Right lobe of liver (tissue), 6 donors: ENCODE measurements around the gene ENO3. TPM values are rescaled to one million over a fixed set of nuclear protein-coding genes. Genes with fewer than 3 reads are reported as not detected.

Experiments
- ATAC-seq, 4 donors: fragments of 200-7000 bp; cut with Tn5 transposase; one replicate each; pipeline ENCODE4 v1.9.1; 2020; ENCODE audit warnings: mild to moderate bottlenecking in 4 of 4, moderate library complexity in 4 of 4
- DNase-seq, 3 donors: peaks; one replicate each; pipeline ENCODE4 v3.0.0-alpha.2; 2020
- H3K27ac ChIP-seq, 3 donors: fragments of 200-600 bp; one replicate each; pipeline ENCODE4 v1.8.0; 2022
- H3K27me3 ChIP-seq, 2 donors: fragments of 200-600 bp; one replicate each; pipeline ENCODE4 v1.8.0; 2022
- H3K36me3 ChIP-seq, 4 donors: fragments of 200-600 bp; sonication (generic) in 1 of 4; one replicate each; pipeline versions ENCODE4 v1.5.1 to v1.8.0; 2017 to 2022; ENCODE audit warnings: control low read depth in 1 of 4
- H3K4me1 ChIP-seq, 4 donors: fragments of 200-600 bp; sonication (generic) in 1 of 4; one replicate each; pipeline versions ENCODE4 v1.5.1 to v1.8.0; 2017 to 2022; ENCODE audit warnings: control low read depth in 1 of 4
- H3K4me3 ChIP-seq, 3 donors: fragments of 200-600 bp; one replicate each; pipeline ENCODE4 v1.8.0; 2022
- H3K9me3 ChIP-seq, 4 donors: fragments of 200-600 bp; sonication (generic) in 1 of 4; one replicate each; pipeline versions ENCODE4 v1.5.1 to v1.8.0; 2017 to 2022; ENCODE audit warnings: control low read depth in 1 of 4
- CTCF ChIP-seq, 4 donors: fragments of 200-600 bp in 3 of 4; fragments of 450-650 bp in 1 of 4; IDR thresholded peaks; one replicate each; pipeline versions ENCODE4 v1.5.1 to v1.8.0; 2016 to 2022; ENCODE audit warnings: antibody characterized with exemption in 4 of 4, mild to moderate bottlenecking in 2 of 4
- POLR2A ChIP-seq: fragments of 450-650 bp; IDR thresholded peaks from one replicate; pipeline ENCODE4 v1.6.1; 2017; ENCODE audit warnings: antibody characterized with exemption, mild to moderate bottlenecking
- WGBS: methylation state at CpG from one replicate; pipeline ENCODE4 v1.1.6; 2018; ENCODE audit warnings: low coverage, low lambda C conversion rate; ENCODE audit not compliant: insufficient coverage; ENCODE audit errors: missing lambda C conversion rate; 5-methylcytosine and 5-hydroxymethylcytosine counted together
- intact Hi-C, 2 donors: fragments of 100-400 bp; cut with DNase I; formaldehyde crosslinking; loops; one replicate each; pipeline versions ENCODE4 v1.11.2 to v1.14.1; 2022
- total RNA-seq, 6 experiments: library from RNA; depleted of rRNA in 2 of 6; stranded (reverse); fragments of >200 nt in 2 of 6; fragmentation: NEBNext Ultra II Directional in 3 of 6; extraction: Animal tissue kit (Norgen Biotek cat#: 25700) in 3 of 6; gene quantifications; one replicate each; pipeline versions ENCODE4 v1.1.0 to v1.2.4, GENCODE V29; 2016 to 2023
- donor health status: DM: no; HTN: yes; CAD: no.
- donor health status: DM: no; HTN: no; CAD: no.
- donor health status: DM: no; HTN: no; CAD: no.
- donor health status: DM: no; HTN: yes; CAD: no.
- donor health status: DM: no; HTN: yes; CAD: no.

Gene ENO3
- total RNA-seq, 6 experiments from 2014 or later = 54.7 to 69.8 (median 58.7) TPM

DNA sequence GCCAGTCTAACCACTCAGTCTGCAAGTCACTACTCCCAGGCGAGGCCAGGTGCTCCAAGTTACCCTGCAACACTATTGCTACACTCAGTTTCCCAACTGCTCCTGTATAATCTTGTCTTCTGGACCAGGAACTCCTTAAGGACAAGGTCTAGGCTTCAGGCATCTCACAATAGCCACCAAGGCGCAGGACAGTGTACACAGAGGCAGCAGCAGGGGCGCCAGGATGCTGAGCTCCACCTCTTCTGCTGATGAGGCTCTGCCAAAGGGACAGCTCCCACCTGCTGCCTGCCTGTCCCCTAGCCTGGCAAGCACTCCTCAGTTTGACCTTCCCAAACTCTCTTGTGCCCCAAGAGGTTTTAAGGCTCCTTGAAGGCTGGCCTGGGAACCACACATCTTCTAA lies 14.5 kb upstream of the ENO3 start:
- H3K4me1 ChIP-seq = peaks cover 0 to 28% (median 12%) of the 10 kb centered on the region in 4 donors
- H3K9me3 ChIP-seq = no peaks in the 10 kb centered on the region
- H3K27ac ChIP-seq = no peak overlapping the region
- intact Hi-C loops = no loop called here
- peaks cover 0 to 18% (median 2%) of the 10 kb centered on the region in 4 donors for H3K36me3 ChIP-seq
- no peak overlapping the region for H3K4me3 ChIP-seq
- no peaks in the 10 kb centered on the region for H3K27me3 ChIP-seq
- ATAC-seq (no peak), DNase-seq (no peak)
- WGBS = 100% methylated on average over 2 of the region's 3 CpGs
- TF ChIP-seq CTCF (IDR thresholded peaks at IDR 0.05) (no peak), POLR2A (no peak)

- Histone ChIP-seq H3K27ac (no peak overlapping the region), H3K9me3 (no peaks in the 10 kb centered on the region), H3K4me1 (peaks cover 0 to 34% (median 14%) of the 10 kb centered on the region in 4 donors), H3K36me3 (peaks cover 0 to 22% (median 2%) of the 10 kb centered on the region in 4 donors), H3K4me3 (no peak overlapping the region), H3K27me3 (no peaks in the 10 kb centered on the region)
- no peak for TF ChIP-seq CTCF (IDR thresholded peaks at IDR 0.05)
- no peak for TF ChIP-seq POLR2A
- WGBS = no CpG with 5 or more reads among the region's 16 CpGs
- intact Hi-C loops = no loop called here
- DNase-seq (no peak), ATAC-seq (no peak)
Observed at GRCh38 chr17:4937553-4937952, 13.4 kb upstream of the ENO3 start.

- Histone ChIP-seq H3K4me1 (peaks cover 0 to 34% (median 14%) of the 10 kb centered on the region in 4 donors), H3K27ac (no peak overlapping the region), H3K4me3 (no peak overlapping the region), H3K9me3 (no peaks in the 10 kb centered on the region), H3K36me3 (peaks cover 0 to 27% (median 3%) of the 10 kb centered on the region in 4 donors), H3K27me3 (no peaks in the 10 kb centered on the region)
- 100% methylated on average over 6 of the region's 11 CpGs for WGBS
- no peak for TF ChIP-seq POLR2A
- TF ChIP-seq CTCF (IDR thresholded peaks at IDR 0.05) = no peak
- intact Hi-C loops = no loop called here
- no peak for DNase-seq
- ATAC-seq = no peak
Observed at GRCh38 chr17:4938069-4938491, 12.8 kb upstream of the ENO3 start.

- 36% methylated on average over 10 of the region's 19 CpGs for WGBS
- Histone ChIP-seq H3K27ac (peak overlapping the region; percentile 77 to 93 (median 83)), H3K36me3 (peaks cover 0 to 34% (median 4%) of the 10 kb centered on the region in 4 donors), H3K4me1 (peaks cover 0 to 33% (median 16%) of the 10 kb centered on the region in 4 donors), H3K9me3 (no peaks in the 10 kb centered on the region), H3K27me3 (no peaks in the 10 kb centered on the region), H3K4me3 (peak overlapping the region; percentile 83 to 95 (median 87))
- intact Hi-C loops = no loop called here
- no peak for ATAC-seq
- no peak for DNase-seq
- TF ChIP-seq CTCF (IDR thresholded peaks at IDR 0.05) (no peak), POLR2A (no peak)
Observed at GRCh38 chr17:4938688-4939545, 12.0 kb upstream of the ENO3 start.
